Adrenal gland (tissue), 12 donors: ENCODE measurements around the gene TOMM5. TPM values are rescaled to one million over a fixed set of nuclear protein-coding genes. Genes with fewer than 3 reads are reported as not detected.

ENCODE experiments used
- DNase-seq, 7 donors: peaks; one replicate each; pipeline ENCODE4 v3.0.0-alpha.2; 2019 to 2020
- H3K27ac ChIP-seq, 5 donors: fragments of 200-600 bp; sonication (generic) in 4 of 5; 1 replicate in 3 of 5; 2 replicates in 2 of 5; pipeline versions ENCODE4 v1.5.1 to v1.8.0; 2016 to 2020; ENCODE audit warnings: mild to moderate bottlenecking in 1 of 5
- H3K27me3 ChIP-seq: fragments of 200-600 bp; 2 replicates; pipeline ENCODE4 v1.8.0; 2021
- H3K36me3 ChIP-seq, 2 donors: fragments of 200-600 bp; replicated peaks in 1 of 2; 1 replicate in 1 of 2; 2 replicates in 1 of 2; pipeline versions ENCODE4 v1.5.1 to v1.8.0; 2018 to 2022
- H3K4me1 ChIP-seq, 2 donors: fragments of 200-600 bp; replicated peaks in 1 of 2; 1 replicate in 1 of 2; 2 replicates in 1 of 2; pipeline versions ENCODE4 v1.5.1 to v1.8.0; 2018 to 2021
- H3K4me3 ChIP-seq, 4 donors: fragments of 200-600 bp; sonication (generic) in 3 of 4; one replicate each; pipeline ENCODE4 v1.5.1; 2016 to 2018
- H3K9me3 ChIP-seq, 3 donors: fragments of 200-600 bp; sonication (generic) in 1 of 3; replicated peaks in 1 of 3; 1 replicate in 2 of 3; 2 replicates in 1 of 3; pipeline versions ENCODE4 v1.5.1 to v1.8.0; 2016 to 2021
- CTCF ChIP-seq, 6 experiments: fragments of 450-650 bp in 4 of 6; fragments of 200-600 bp in 2 of 6; sonication (generic) in 1 of 6; IDR thresholded peaks; 1 replicate in 5 of 6; 2 replicates in 1 of 6; pipeline versions ENCODE4 v1.5.1 to v1.8.0; 2016 to 2021; ENCODE audit warnings: antibody characterized with exemption in 6 of 6, mild to moderate bottlenecking in 2 of 6, moderate library complexity in 1 of 6
- POLR2A ChIP-seq, 2 donors: fragments of 450-650 bp; IDR thresholded peaks; one replicate each; pipeline ENCODE4 v1.6.1; 2017; ENCODE audit warnings: antibody characterized with exemption in 2 of 2, mild to moderate bottlenecking in 2 of 2, moderate library complexity in 1 of 2
- WGBS, 4 donors: extraction: QIAGEN DNeasy Blood & Tissue Kit in 2 of 4; methylation state at CpG; one replicate each; pipeline versions ENCODE4 v1.1.5 to v1.1.7; 2013 to 2017; 5-methylcytosine and 5-hydroxymethylcytosine counted together
- intact Hi-C, 2 donors: fragments of 100-400 bp; cut with DNase I; formaldehyde crosslinking; loops; one replicate each; pipeline versions ENCODE4 v1.14.1 to v1.15.0; 2022 to 2023
- polyA plus RNA-seq, 3 donors: library from polyadenylated mRNA; stranded (reverse); fragments of 200-250 nt in 2 of 3; fragments of 350-450 nt in 1 of 3; fragmentation: Illumina TruSeq in 1 of 3; extraction: RNeasy Lipid Tissue Mini Kit (QIAGEN cat#74804) in 1 of 3; gene quantifications; one replicate each; pipeline ENCODE4 v1.2.3, GENCODE V29; 2013 to 2014
- total RNA-seq, 9 donors: library from RNA; depleted of rRNA in 4 of 9; stranded (reverse); fragments of >200 nt in 4 of 9; fragments of 120-200 nt in 1 of 9; fragmentation: NEBNext Ultra II Directional in 1 of 9; extraction: Animal tissue kit (Norgen Biotek cat#: 25700) in 1 of 9; gene quantifications; one replicate each; pipeline versions ENCODE4 v1.1.0 to v1.2.4, GENCODE V29; 2013 to 2023
- donor health status: healthy with polysubstance abuse.
- donor health status: Bipolar disorder and iron deficiency.
- donor health status: DM: yes; HTN: yes; CAD: no.
- donor health status: DM: no; HTN: no; CAD: no.
- donor health status: DM: no; HTN: no; CAD: no.
- donor health status: DM: yes; HTN: yes; CAD: no.

Gene TOMM5
- total and polyA plus RNA-seq, 12 donors, result 41.0 to 319 (median 84.0) TPM

GRCh38 chr9:37639841-37640240, 47.4 kb upstream of the TOMM5 start:
- H3K9me3 ChIP-seq, result no peaks in the 10 kb centered on the region
- H3K27ac ChIP-seq, result no peak overlapping the region
- no peaks in the 10 kb centered on the region for H3K36me3 ChIP-seq
- TF ChIP-seq POLR2A (IDR thresholded peaks at IDR 0.05) (no peak), CTCF (IDR thresholded peaks at IDR 0.05) (no peak)
- H3K4me1 ChIP-seq, result no peaks in the 10 kb centered on the region
- WGBS, 4 donors, result 75 to 84% (median 79%) methylated on average over 3 of the region's 3 CpGs
- no peak for DNase-seq
- intact Hi-C loops, result no loop called here
- no peak overlapping the region for H3K4me3 ChIP-seq
- H3K27me3 ChIP-seq, result peaks cover 5% of the 10 kb centered on the region

- no peak for DNase-seq
- Histone ChIP-seq H3K4me3 (no peak overlapping the region), H3K27ac (no peak overlapping the region), H3K9me3 (no peaks in the 10 kb centered on the region), H3K36me3 (no peaks in the 10 kb centered on the region), H3K27me3 (peaks cover 5% of the 10 kb centered on the region), H3K4me1 (no peaks in the 10 kb centered on the region)
- intact Hi-C loops, result no loop called here
- WGBS, 4 donors, result 73 to 91% (median 84%) methylated on average over 4 of the region's 4 CpGs
- TF ChIP-seq CTCF (IDR thresholded peaks at IDR 0.05) (no peak), POLR2A (IDR thresholded peaks at IDR 0.05) (no peak)
Measured at GRCh38 chr9:37639109-37639762, 46.8 kb upstream of the TOMM5 start.

GRCh38 chr9:37636511-37637448, 44.4 kb upstream of the TOMM5 start:
- Histone ChIP-seq H3K27ac (no peak overlapping the region), H3K36me3 (no peaks in the 10 kb centered on the region), H3K4me3 (no peak overlapping the region), H3K27me3 (no peaks in the 10 kb centered on the region), H3K9me3 (no peaks in the 10 kb centered on the region), H3K4me1 (no peaks in the 10 kb centered on the region)
- 90 to 94% (median 91%) methylated on average over 22 to 39 of the region's 39 CpGs for WGBS, 4 donors
- TF ChIP-seq CTCF (IDR thresholded peaks at IDR 0.05) (no peak), POLR2A (IDR thresholded peaks at IDR 0.05) (no peak)
- intact Hi-C loops, result no loop called here
- no peak for DNase-seq

DNA sequence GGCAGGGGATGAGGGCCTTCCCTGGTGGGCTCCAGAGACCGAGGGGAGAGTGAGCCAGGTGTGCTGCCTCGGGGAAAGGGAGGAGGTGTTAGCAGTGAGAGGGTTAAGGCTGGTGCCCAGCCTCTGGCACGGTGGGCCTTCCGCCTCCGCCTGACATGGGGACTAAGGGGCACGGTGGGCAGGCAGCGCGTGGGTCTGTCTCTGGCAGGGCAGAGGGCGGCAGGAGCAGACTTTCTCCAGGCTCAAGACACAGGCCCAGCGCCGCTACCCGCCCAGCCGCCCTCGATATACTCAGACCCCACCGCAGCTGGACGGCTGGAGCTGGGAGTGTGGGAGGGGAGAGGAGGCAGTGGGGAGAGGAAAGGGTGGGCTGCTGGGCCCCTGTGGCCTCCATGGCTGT, 43.4 kb upstream of the TOMM5 start:
- no peak overlapping the region for H3K4me3 ChIP-seq
- H3K9me3 ChIP-seq, result no peaks in the 10 kb centered on the region
- intact Hi-C loops, result no loop called here
- no peaks in the 10 kb centered on the region for H3K27me3 ChIP-seq
- WGBS, 4 donors, result 79 to 84% (median 82%) methylated on average over 11 to 16 of the region's 16 CpGs
- no peaks in the 10 kb centered on the region for H3K4me1 ChIP-seq
- no peak overlapping the region for H3K27ac ChIP-seq
- H3K36me3 ChIP-seq, result no peaks in the 10 kb centered on the region
- DNase-seq, result no peak
- TF ChIP-seq CTCF (IDR thresholded peaks at IDR 0.05) (no peak), POLR2A (IDR thresholded peaks at IDR 0.05) (no peak)
